Measurements from ENCODE around the gene IFNL1.

IFNL1 gene

GRCh38 chr19:39318690-39319089 is 22.5 kb downstream of the IFNL1 start:
- no peak overlapping the region for H3K27ac ChIP-seq (ENCODE audit: insufficient read depth, low read length, poor library complexity, severe bottlenecking)
- H3K9me3 ChIP-seq (ENCODE audit: control insufficient read depth, low read length), result no peaks in the 10 kb centered on the region
- no peak for DNase-seq
- H3K4me1 ChIP-seq (ENCODE audit: control insufficient read depth, insufficient read depth, low read length, poor library complexity, severe bottlenecking), result peaks cover 13% of the 10 kb centered on the region
- peaks cover 7% of the 10 kb centered on the region for H3K36me3 ChIP-seq (ENCODE audit: control insufficient read depth, insufficient read depth, low read length)
- no peaks in the 10 kb centered on the region for H3K27me3 ChIP-seq (replicated peaks; ENCODE audit: control insufficient read depth, insufficient read depth, low read length, poor library complexity, severe bottlenecking)
- no peak overlapping the region for H3K4me3 ChIP-seq (ENCODE audit: insufficient read depth, low read depth, low read length, poor library complexity, severe bottlenecking)

GRCh38 chr19:39319098-39319891 is 23.1 kb downstream of the IFNL1 start:
- Histone ChIP-seq H3K27me3 (replicated peaks; ENCODE audit: control insufficient read depth, insufficient read depth, low read length, poor library complexity, severe bottlenecking) (no peaks in the 10 kb centered on the region), H3K4me3 (ENCODE audit: insufficient read depth, low read depth, low read length, poor library complexity, severe bottlenecking) (no peak overlapping the region), H3K4me1 (ENCODE audit: control insufficient read depth, insufficient read depth, low read length, poor library complexity, severe bottlenecking) (peaks cover 13% of the 10 kb centered on the region), H3K27ac (ENCODE audit: insufficient read depth, low read length, poor library complexity, severe bottlenecking) (no peak overlapping the region), H3K9me3 (ENCODE audit: control insufficient read depth, low read length) (no peaks in the 10 kb centered on the region), H3K36me3 (ENCODE audit: control insufficient read depth, insufficient read depth, low read length) (peaks cover 1% of the 10 kb centered on the region)
- DNase-seq, result no peak

- Histone ChIP-seq H3K36me3 (ENCODE audit: control insufficient read depth, insufficient read depth, low read length) (no peaks in the 10 kb centered on the region), H3K27me3 (replicated peaks; ENCODE audit: control insufficient read depth, insufficient read depth, low read length, poor library complexity, severe bottlenecking) (no peaks in the 10 kb centered on the region), H3K27ac (ENCODE audit: insufficient read depth, low read length, poor library complexity, severe bottlenecking) (no peak overlapping the region), H3K4me1 (ENCODE audit: control insufficient read depth, insufficient read depth, low read length, poor library complexity, severe bottlenecking) (peaks cover 13% of the 10 kb centered on the region), H3K9me3 (ENCODE audit: control insufficient read depth, low read length) (no peaks in the 10 kb centered on the region), H3K4me3 (ENCODE audit: insufficient read depth, low read depth, low read length, poor library complexity, severe bottlenecking) (peak overlapping the region; percentile 56)
- DNase-seq, result no peak
Observed at GRCh38 chr19:39319892-39320248, 23.7 kb downstream of the IFNL1 start.

DNA sequence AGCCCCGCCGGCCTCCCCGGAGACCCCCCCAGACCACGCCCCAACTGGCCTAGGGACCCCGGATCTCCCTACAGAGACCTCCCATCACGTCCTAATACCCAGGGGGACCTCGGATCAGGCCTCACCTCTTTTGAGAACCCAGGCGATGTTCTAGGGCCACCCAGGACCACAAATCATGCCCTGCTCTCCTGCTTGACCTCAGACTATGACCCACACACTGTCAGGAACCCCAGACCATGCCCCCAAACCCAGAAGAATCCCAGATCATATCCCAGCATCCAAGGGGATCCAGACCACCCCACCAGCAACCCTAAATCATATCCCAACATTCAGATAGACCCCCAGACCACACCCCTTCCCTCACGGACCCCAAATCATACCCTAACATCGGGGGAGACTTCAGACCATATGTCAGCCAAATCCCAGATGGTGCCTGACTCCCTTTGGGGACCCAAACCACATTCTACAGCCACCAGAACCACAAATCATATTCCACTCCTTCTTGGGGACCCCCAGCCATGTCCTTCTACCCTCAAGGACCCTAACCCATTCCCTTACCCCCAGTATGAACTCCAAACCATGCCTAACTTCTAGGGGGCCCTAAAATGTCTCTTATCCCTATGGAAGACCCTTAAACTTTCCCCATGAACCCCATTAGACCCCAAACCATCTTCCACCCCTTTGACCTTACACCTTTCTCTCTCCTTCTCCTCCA is 25.1 kb downstream of the IFNL1 start:
- peaks cover 13% of the 10 kb centered on the region for H3K4me1 ChIP-seq (ENCODE audit: control insufficient read depth, insufficient read depth, low read length, poor library complexity, severe bottlenecking)
- peak overlapping the region; percentile 39 for H3K27ac ChIP-seq (ENCODE audit: insufficient read depth, low read length, poor library complexity, severe bottlenecking)
- H3K9me3 ChIP-seq (ENCODE audit: control insufficient read depth, low read length), result no peaks in the 10 kb centered on the region
- H3K4me3 ChIP-seq (ENCODE audit: insufficient read depth, low read depth, low read length, poor library complexity, severe bottlenecking), result no peak overlapping the region
- no peaks in the 10 kb centered on the region for H3K36me3 ChIP-seq (ENCODE audit: control insufficient read depth, insufficient read depth, low read length)
- DNase-seq, result no peak
- H3K27me3 ChIP-seq (replicated peaks; ENCODE audit: control insufficient read depth, insufficient read depth, low read length, poor library complexity, severe bottlenecking), result no peaks in the 10 kb centered on the region

GRCh38 chr19:39321832-39322176 is 25.6 kb downstream of the IFNL1 start:
- H3K27me3 ChIP-seq (replicated peaks; ENCODE audit: control insufficient read depth, insufficient read depth, low read length, poor library complexity, severe bottlenecking), result no peaks in the 10 kb centered on the region
- H3K9me3 ChIP-seq (ENCODE audit: control insufficient read depth, low read length), result no peaks in the 10 kb centered on the region
- no peak overlapping the region for H3K27ac ChIP-seq (ENCODE audit: insufficient read depth, low read length, poor library complexity, severe bottlenecking)
- no peak overlapping the region for H3K4me3 ChIP-seq (ENCODE audit: insufficient read depth, low read depth, low read length, poor library complexity, severe bottlenecking)
- peaks cover 13% of the 10 kb centered on the region for H3K4me1 ChIP-seq (ENCODE audit: control insufficient read depth, insufficient read depth, low read length, poor library complexity, severe bottlenecking)
- DNase-seq, result no peak
- H3K36me3 ChIP-seq (ENCODE audit: control insufficient read depth, insufficient read depth, low read length), result peaks cover 1% of the 10 kb centered on the region

GRCh38 chr19:39324242-39324842 is 28.1 kb downstream of the IFNL1 start:
- Histone ChIP-seq H3K27ac (ENCODE audit: insufficient read depth, low read length, poor library complexity, severe bottlenecking) (no peak overlapping the region), H3K4me3 (ENCODE audit: insufficient read depth, low read depth, low read length, poor library complexity, severe bottlenecking) (no peak overlapping the region), H3K4me1 (ENCODE audit: control insufficient read depth, insufficient read depth, low read length, poor library complexity, severe bottlenecking) (peaks cover 18% of the 10 kb centered on the region), H3K9me3 (ENCODE audit: control insufficient read depth, low read length) (no peaks in the 10 kb centered on the region), H3K27me3 (replicated peaks; ENCODE audit: control insufficient read depth, insufficient read depth, low read length, poor library complexity, severe bottlenecking) (no peaks in the 10 kb centered on the region), H3K36me3 (ENCODE audit: control insufficient read depth, insufficient read depth, low read length) (peaks cover 26% of the 10 kb centered on the region)
- DNase-seq, result no peak

- H3K27ac ChIP-seq (ENCODE audit: insufficient read depth, low read length, poor library complexity, severe bottlenecking), result peak overlapping the region; percentile 24
- no peak for DNase-seq
- peaks cover 10% of the 10 kb centered on the region for H3K4me1 ChIP-seq (ENCODE audit: control insufficient read depth, insufficient read depth, low read length, poor library complexity, severe bottlenecking)
- H3K9me3 ChIP-seq (ENCODE audit: control insufficient read depth, low read length), result no peaks in the 10 kb centered on the region
- peaks cover 40% of the 10 kb centered on the region for H3K36me3 ChIP-seq (ENCODE audit: control insufficient read depth, insufficient read depth, low read length)
- no peak overlapping the region for H3K4me3 ChIP-seq (ENCODE audit: insufficient read depth, low read depth, low read length, poor library complexity, severe bottlenecking)
- H3K27me3 ChIP-seq (replicated peaks; ENCODE audit: control insufficient read depth, insufficient read depth, low read length, poor library complexity, severe bottlenecking), result no peaks in the 10 kb centered on the region
Observed at GRCh38 chr19:39325778-39326665, 29.8 kb downstream of the IFNL1 start.

DNA sequence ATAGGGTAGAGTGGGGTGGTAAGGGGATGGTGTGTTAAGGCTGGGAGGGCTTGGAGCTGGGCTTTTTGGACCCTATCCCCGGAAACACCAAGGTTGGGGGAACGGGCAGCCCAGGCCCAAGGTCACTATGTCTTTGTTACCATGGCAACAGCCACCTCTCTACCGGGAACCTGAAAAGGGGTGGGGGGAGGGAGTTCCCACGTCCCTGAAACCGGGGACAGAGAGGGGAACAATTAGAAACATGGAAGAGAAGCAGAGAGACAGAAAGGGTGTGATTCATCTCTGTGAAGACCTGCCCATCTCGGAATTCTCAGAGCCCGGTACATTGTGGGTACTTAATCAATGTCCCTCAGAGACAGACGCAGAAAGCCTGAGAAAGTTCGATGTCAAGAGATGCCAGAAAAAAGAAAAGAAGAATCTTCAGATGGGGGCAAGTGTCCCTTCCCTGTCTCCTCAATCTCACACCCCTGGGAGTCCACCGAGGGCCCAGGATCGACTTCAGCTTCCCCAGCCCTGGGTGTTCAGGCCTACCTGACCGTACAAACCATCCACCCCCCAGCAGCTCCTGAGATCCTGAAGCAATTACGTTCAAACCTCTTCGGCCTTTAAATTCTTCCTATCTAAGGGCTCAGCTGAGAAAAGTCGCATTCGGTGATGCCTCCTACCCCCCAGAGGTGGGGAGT is 31.3 kb downstream of the IFNL1 start:
- Histone ChIP-seq H3K9me3 (ENCODE audit: control insufficient read depth, low read length) (no peaks in the 10 kb centered on the region), H3K4me3 (ENCODE audit: insufficient read depth, low read depth, low read length, poor library complexity, severe bottlenecking) (no peak overlapping the region), H3K27ac (ENCODE audit: insufficient read depth, low read length, poor library complexity, severe bottlenecking) (no peak overlapping the region), H3K36me3 (ENCODE audit: control insufficient read depth, insufficient read depth, low read length) (peaks cover 44% of the 10 kb centered on the region), H3K4me1 (ENCODE audit: control insufficient read depth, insufficient read depth, low read length, poor library complexity, severe bottlenecking) (peaks cover 12% of the 10 kb centered on the region), H3K27me3 (replicated peaks; ENCODE audit: control insufficient read depth, insufficient read depth, low read length, poor library complexity, severe bottlenecking) (no peaks in the 10 kb centered on the region)
- DNase-seq, result no peak

DNA sequence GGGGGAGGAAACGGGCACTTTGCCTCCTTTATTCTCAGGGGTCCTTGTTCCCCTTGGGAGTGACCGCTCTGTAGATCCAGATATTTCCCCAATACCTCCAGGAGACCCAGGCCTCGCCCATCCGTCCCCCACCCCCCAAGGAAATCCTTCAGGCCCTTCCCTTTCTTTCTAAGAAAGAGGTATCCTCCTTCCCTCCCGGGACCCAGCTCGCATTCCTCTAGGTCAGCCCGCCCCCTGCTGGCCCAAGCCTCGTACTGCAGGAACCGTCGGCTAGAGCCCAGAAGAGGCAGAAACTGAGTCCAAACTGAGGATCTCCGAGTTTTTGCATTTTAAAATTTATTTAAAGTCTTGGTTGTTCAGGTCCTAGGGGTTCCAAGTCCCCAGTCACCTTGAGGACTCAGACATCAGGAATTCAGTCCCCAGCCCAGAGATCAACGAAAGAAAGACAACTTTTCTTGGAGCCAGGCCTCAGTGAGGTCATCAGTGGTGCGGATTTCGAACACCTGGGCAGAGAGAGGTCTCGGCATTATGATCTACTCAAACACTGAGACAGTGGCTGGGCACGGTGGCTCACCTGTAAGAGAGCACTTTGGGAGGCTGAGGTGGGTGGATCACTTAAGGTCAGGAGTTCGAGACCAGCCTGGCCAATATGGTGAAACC is 32.0 kb downstream of the IFNL1 start:
- Histone ChIP-seq H3K27ac (ENCODE audit: insufficient read depth, low read length, poor library complexity, severe bottlenecking) (no peak overlapping the region), H3K9me3 (ENCODE audit: control insufficient read depth, low read length) (no peaks in the 10 kb centered on the region), H3K36me3 (ENCODE audit: control insufficient read depth, insufficient read depth, low read length) (peaks cover 44% of the 10 kb centered on the region), H3K4me3 (ENCODE audit: insufficient read depth, low read depth, low read length, poor library complexity, severe bottlenecking) (no peak overlapping the region), H3K4me1 (ENCODE audit: control insufficient read depth, insufficient read depth, low read length, poor library complexity, severe bottlenecking) (peaks cover 13% of the 10 kb centered on the region), H3K27me3 (replicated peaks; ENCODE audit: control insufficient read depth, insufficient read depth, low read length, poor library complexity, severe bottlenecking) (no peaks in the 10 kb centered on the region)
- DNase-seq, result peak; percentile 63 to 76 (median 67)
